OCI-LY7 (cell line): ENCODE results near the gene CDCA7L. TPM values are rescaled to one million over a fixed set of nuclear protein-coding genes. Genes with fewer than 3 reads are reported as not detected.

Source experiments
- BruUV-seq: library from RNA; stranded (reverse); fragments of 400-500 nt; replicated peaks from 2 replicates; lab custom pipeline; 2021; lab: Mats Ljungman, UMichigan
- CTCF ChIA-PET: fragments of 300-600 bp; sonication (Branson Sonifier 250); formaldehyde crosslinking; loops from one replicate; lab custom pipeline; 2022; ENCODE audit warnings: antibody characterized with exemption; ENCODE audit not compliant: unreplicated experiment; lab: Charles Lee
- POLR2A ChIA-PET: fragments of 300-600 bp; sonication (Branson Sonifier 250); formaldehyde crosslinking; loops from one replicate; lab custom pipeline; 2022; ENCODE audit warnings: antibody characterized with exemption; lab: Charles Lee
- DNase-seq: peaks from one replicate; pipeline ENCODE4 v3.0.0-alpha.2; 2015; ENCODE audit warnings: low spot score
- H2AFZ ChIP-seq: fragments of 200-600 bp; sonication (generic), shearing (Covaris generic); 2 replicates; pipeline ENCODE4 v1.6.1; 2014; ENCODE audit warnings: mild to moderate bottlenecking, antibody characterized with exemption, low read length, moderate library complexity
- H3K27ac ChIP-seq: fragments of 200-600 bp; sonication (generic); 2 replicates; pipeline ENCODE4 v1.5.1; 2014; ENCODE audit warnings: mixed run types, low read depth, mild to moderate bottlenecking, moderate library complexity, low read length, inconsistent platforms; ENCODE audit not compliant: poor library complexity, severe bottlenecking
- H3K36me3 ChIP-seq: fragments of 200-600 bp; sonication (generic); 2 replicates; pipeline ENCODE4 v1.6.1; 2014; ENCODE audit warnings: mild to moderate bottlenecking, antibody characterized with exemption, low read length, moderate library complexity, mixed read lengths; ENCODE audit not compliant: insufficient read depth
- H3K4me1 ChIP-seq: fragments of 200-600 bp; sonication (generic); 2 replicates; pipeline ENCODE4 v1.5.1; 2014; ENCODE audit warnings: mild to moderate bottlenecking, low read length; ENCODE audit not compliant: insufficient read depth, poor library complexity, severe bottlenecking
- H3K4me2 ChIP-seq: fragments of 200-600 bp; sonication (generic); 2 replicates; pipeline ENCODE4 v1.6.1; 2014; ENCODE audit warnings: mild to moderate bottlenecking, low read length
- H3K4me3 ChIP-seq: fragments of 200-600 bp; sonication (generic); 2 replicates; pipeline ENCODE4 v1.5.1; 2014; ENCODE audit warnings: mild to moderate bottlenecking, low read depth, low read length; ENCODE audit not compliant: poor library complexity, severe bottlenecking
- H3K79me2 ChIP-seq: fragments of 200-600 bp; sonication (generic); 2 replicates; pipeline ENCODE4 v1.6.1; 2016; ENCODE audit warnings: low read depth, mild to moderate bottlenecking, low read length, moderate library complexity, mixed read lengths; ENCODE audit not compliant: insufficient read depth
- H3K9me2 ChIP-seq: fragments of 200-600 bp; sonication (generic); 2 replicates; pipeline ENCODE4 v1.6.1; 2016; ENCODE audit warnings: mild to moderate bottlenecking, low read length, mixed read lengths; ENCODE audit not compliant: insufficient read depth
- H3K9me3 ChIP-seq: fragments of 200-600 bp; sonication (generic); 2 replicates; pipeline ENCODE4 v1.6.1; 2014; ENCODE audit warnings: mild to moderate bottlenecking, mixed run types, low read length, mixed read lengths
- H4K20me1 ChIP-seq: fragments of 200-600 bp; sonication (generic); 2 replicates; pipeline ENCODE4 v1.6.1; 2014; ENCODE audit warnings: mild to moderate bottlenecking, antibody characterized with exemption, low read length, moderate library complexity, mixed read lengths; ENCODE audit not compliant: insufficient read depth
- EZH2phosphoT487 ChIP-seq: fragments of 200-600 bp; sonication (generic); IDR thresholded peaks from 2 replicates; pipeline ENCODE4 v1.6.1; 2018; ENCODE audit warnings: low read depth, borderline replicate concordance, mild to moderate bottlenecking, mixed run types, antibody characterized with exemption, low read length, moderate library complexity, mixed read lengths
- intact Hi-C: fragments of 100-400 bp; cut with micrococcal nuclease; formaldehyde crosslinking; loops from one replicate; pipeline ENCODE4 v1.10.0; 2022; ENCODE audit not compliant: unreplicated experiment
- total RNA-seq, 2 experiments: library from RNA; depleted of rRNA in 1 of 2; stranded (reverse); fragments of >200 nt in 1 of 2; shearing (Covaris generic) in 1 of 2; gene quantifications; 2 replicates each; pipeline ENCODE4 v1.2.3, GENCODE V29; 2014 to 2022
- TF ChIP-seq, protein P1 (sequence below): fragments of 200-600 bp; sonication (generic); conservative IDR thresholded peaks from 2 replicates; pipeline ENCODE4 v1.5.1; 2014; ENCODE audit warnings: mild to moderate bottlenecking, antibody characterized with exemption, low read length, moderate library complexity, mixed read lengths

The CDCA7L gene
- total RNA-seq, 2 experiments from 2014 or later: 155 to 173 TPM

DNA sequence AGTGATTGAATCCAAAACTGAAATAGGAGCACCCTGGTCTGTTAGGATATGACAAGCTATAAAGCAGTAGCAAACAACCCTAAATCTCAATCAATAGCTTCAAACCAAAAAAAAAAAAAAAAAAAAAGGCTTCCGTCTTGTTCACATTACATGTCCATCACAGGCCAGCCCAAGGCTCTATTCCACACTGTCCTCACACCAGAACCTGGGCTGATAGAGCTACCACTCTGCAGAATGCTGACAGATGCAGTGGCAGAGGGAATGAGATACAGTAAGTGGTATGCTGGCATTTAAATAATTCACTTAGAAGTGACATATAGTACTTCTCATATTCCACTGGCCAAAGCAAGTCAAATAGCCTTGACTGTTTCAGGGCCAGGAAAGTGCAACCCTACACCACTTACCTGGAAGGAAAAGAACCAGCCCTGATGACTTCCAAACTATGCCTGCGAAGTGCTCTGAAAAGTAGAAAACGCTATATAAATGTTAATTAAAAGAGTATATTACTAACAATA lies 5.8 kb downstream of the CDCA7L start:
- H3K9me3 ChIP-seq: peaks cover 26% of the 10 kb centered on the region; the same call in 1 of the 2 replicates
- peak overlapping the region; percentile 25; the same call in 1 of the 2 replicates for H3K4me2 ChIP-seq
- intact Hi-C loops: loop anchor here (10.0 kb wide), 2 partner anchors 1075 to 1725 kb away; partner anchors contain the start of genes HYCC1 and MACC1
- peak overlapping the region; percentile 10 for H3K4me3 ChIP-seq
- BruUV-seq: no TSS peak
- peaks cover 98% of the 10 kb centered on the region for H3K79me2 ChIP-seq
- peaks cover 65% of the 10 kb centered on the region for H3K4me1 ChIP-seq
- ChIA-PET CTCF (no interaction called here), POLR2A (interaction anchor here (0.6 to 13.6 kb wide), 7 partner anchors 10 to 427 kb away, joined by 4 to 194 read pairs (median 5); no protein-coding TSS in a partner anchor)
- peaks cover 77% of the 10 kb centered on the region for H3K36me3 ChIP-seq
- H3K9me2 ChIP-seq: no peaks in the 10 kb centered on the region
- TF ChIP-seq, protein P1, sequence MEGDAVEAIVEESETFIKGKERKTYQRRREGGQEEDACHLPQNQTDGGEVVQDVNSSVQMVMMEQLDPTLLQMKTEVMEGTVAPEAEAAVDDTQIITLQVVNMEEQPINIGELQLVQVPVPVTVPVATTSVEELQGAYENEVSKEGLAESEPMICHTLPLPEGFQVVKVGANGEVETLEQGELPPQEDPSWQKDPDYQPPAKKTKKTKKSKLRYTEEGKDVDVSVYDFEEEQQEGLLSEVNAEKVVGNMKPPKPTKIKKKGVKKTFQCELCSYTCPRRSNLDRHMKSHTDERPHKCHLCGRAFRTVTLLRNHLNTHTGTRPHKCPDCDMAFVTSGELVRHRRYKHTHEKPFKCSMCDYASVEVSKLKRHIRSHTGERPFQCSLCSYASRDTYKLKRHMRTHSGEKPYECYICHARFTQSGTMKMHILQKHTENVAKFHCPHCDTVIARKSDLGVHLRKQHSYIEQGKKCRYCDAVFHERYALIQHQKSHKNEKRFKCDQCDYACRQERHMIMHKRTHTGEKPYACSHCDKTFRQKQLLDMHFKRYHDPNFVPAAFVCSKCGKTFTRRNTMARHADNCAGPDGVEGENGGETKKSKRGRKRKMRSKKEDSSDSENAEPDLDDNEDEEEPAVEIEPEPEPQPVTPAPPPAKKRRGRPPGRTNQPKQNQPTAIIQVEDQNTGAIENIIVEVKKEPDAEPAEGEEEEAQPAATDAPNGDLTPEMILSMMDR: no peak
- no peak for TF ChIP-seq EZH2phosphoT487
- no peak for DNase-seq
- no peak overlapping the region for H3K27ac ChIP-seq
- no peak overlapping the region for H2AFZ ChIP-seq
- peaks cover 34% of the 10 kb centered on the region for H4K20me1 ChIP-seq

DNA sequence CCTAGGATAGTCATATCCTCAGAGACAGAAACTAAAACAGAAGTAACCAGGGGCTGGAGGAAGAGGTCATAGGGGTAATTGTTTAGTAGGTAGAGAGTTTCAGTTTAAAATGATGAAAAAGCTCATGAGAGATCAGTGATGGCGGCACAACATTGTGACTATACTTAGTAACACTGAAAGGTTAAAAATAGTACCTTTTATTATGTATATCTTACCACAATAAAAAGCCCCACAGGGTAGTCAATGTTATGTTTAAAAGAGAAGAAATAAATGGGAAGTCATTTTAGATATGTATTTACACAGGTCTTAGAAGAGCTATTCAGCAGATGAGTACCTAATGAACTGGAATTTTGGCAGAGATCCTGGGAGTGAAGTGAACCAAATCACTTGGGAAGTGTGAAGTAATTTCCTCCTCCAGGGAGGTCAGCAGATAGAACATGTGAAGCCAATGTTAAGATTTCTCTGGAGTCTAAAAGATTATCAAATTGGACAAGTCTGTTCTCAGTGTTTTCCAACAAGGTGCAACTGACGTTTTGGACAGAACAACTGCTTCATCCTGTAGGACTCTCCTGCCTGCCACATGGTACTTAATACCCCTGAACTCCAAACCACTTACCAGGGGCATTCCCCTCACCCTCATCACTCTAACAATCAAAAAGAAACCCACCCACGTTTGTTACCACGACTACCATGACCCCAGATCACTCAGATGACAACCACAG lies 6.4 kb downstream of the CDCA7L start:
- Histone ChIP-seq H3K9me3 (peaks cover 31% of the 10 kb centered on the region; the same call in 1 of the 2 replicates), H3K79me2 (peaks cover 98% of the 10 kb centered on the region), H3K4me3 (peak overlapping the region; percentile 10), H3K4me1 (peaks cover 71% of the 10 kb centered on the region), H2AFZ (no peak overlapping the region), H3K27ac (no peak overlapping the region), H4K20me1 (peaks cover 37% of the 10 kb centered on the region), H3K36me3 (peaks cover 83% of the 10 kb centered on the region), H3K9me2 (no peaks in the 10 kb centered on the region), H3K4me2 (peak overlapping the region; percentile 25; the same call in 1 of the 2 replicates)
- no peak for TF ChIP-seq EZH2phosphoT487
- TF ChIP-seq, protein P1: no peak
- ChIA-PET POLR2A (interaction anchor here (0.6 to 13.6 kb wide), 7 partner anchors 10 to 428 kb away, joined by 4 to 194 read pairs (median 4); no protein-coding TSS in a partner anchor), CTCF (no interaction called here)
- intact Hi-C loops: no loop called here
- no TSS peak for BruUV-seq
- DNase-seq: no peak
